CD4-positive, alpha-beta T cell treated with Interferon gamma for 1 hour (primary cell): ENCODE results near the gene NAV3.

Experiments
- DNase-seq: peaks from one replicate; pipeline ENCODE4 v3.0.0-alpha.2; 2020

NAV3 gene

DNA sequence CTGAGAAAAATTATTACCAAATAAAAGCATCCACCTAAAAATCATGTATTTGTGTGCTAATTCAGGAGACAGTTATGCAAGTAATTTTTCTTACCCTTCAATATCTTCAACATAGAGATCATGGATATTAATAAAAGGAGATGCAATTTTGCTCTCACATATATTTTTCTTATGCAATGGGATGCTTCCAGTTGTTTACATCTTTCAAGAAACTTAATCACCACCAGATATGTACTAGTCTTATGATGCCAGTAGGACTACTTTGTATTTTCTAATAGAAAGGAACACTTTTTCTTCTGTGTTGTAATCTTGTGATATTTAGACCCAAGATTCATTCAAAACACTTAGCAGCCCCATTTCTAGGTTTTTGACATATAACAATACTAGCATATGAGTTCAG lies 107.6 kb downstream of the NAV3 start:
- DNase-seq, result no peak

- DNase-seq, result no peak
These were observed 109.3 kb downstream of the NAV3 start for GRCh38 chr12:77940011-77940423.

GRCh38 chr12:77940567-77940966 lies 109.9 kb downstream of the NAV3 start:
- no peak for DNase-seq

GRCh38 chr12:77941401-77941800 lies 110.7 kb downstream of the NAV3 start:
- no peak for DNase-seq

GRCh38 chr12:77943466-77943865 lies 112.8 kb downstream of the NAV3 start:
- no peak for DNase-seq

DNA sequence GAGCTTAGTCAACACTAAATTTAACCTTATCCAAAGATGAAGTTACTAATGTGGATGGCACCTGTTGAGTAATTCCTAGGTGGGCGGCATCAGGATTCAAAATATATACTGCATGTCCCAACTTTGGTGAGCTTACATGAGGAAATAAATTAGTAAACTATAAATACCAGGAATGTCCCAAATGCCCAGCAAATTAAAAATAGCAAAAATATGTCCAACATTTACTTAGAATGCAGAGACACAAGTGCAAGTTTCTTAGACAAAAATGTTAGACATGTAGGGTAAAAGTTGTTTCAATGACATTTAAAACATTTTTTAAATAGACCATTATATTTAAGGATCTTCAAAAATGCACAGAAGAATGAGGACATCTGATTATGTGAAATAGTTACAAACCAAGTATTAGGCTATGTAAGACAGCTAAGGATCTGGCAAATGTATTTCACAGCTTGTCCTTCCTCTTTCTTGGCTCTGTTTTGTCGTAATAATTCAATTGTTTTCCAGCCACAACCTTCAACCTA lies 115.9 kb downstream of the NAV3 start:
- no peak for DNase-seq

- DNase-seq, result no peak
These were observed 116.6 kb downstream of the NAV3 start for GRCh38 chr12:77947330-77947729.

- DNase-seq, result no peak
These were observed 117.1 kb downstream of the NAV3 start for GRCh38 chr12:77947746-77948145.

DNA sequence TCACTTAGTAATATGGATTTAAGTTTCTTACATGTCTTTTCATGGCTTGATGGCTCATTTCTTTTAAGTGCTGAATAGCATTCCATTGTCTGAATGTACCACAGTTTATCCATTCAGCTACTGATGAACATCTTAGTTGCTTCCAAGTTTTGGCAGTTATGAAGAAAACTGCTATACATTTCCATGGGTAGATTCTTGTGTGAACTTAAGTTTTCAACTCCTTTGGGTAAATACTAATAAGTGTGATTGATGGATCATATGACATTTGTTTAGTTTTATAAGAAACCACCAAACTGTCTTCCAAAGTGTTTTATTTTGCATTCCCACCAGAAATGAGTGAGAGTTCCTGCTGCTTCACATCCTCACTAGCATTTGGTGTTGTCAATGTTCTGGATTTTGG lies 119.2 kb downstream of the NAV3 start:
- DNase-seq, result no peak

DNA sequence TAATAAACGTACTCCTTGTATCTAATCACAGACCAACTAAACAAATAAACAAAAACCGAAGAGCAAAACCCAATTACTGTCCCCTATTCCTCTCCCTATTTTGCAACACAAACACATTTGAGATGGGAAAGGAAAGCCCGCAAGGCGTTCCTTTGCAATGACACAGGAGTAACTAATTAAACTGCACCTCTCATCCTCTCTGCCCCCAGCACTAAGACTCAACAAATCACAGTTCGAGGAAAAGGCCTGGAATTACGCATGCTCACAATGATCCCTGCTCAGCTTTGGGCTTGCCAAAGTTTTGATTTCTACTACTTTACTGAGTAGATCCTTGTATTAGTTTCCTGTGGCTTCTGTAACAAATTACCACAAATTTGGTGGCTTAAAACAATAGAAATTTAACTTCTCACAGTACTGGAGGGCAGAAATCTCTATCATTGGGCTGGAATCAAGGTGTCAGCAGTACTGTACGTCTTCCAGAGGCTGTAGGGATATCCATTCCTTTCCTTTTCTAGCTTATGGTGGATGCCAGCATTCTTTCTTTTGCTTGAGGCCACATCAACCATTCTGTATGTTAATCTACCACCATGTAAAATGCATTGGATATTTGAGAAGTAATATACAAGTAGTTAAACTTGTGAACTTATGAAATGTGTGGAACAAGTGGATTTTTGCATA lies 123.0 kb downstream of the NAV3 start:
- DNase-seq, result no peak

- no peak for DNase-seq
These were observed 123.5 kb downstream of the NAV3 start for GRCh38 chr12:77954206-77954555.

GRCh38 chr12:77957062-77957461 lies 126.4 kb downstream of the NAV3 start:
- DNase-seq, result no peak

- no peak for DNase-seq
These were observed 133.0 kb downstream of the NAV3 start for GRCh38 chr12:77963576-77964178.

GRCh38 chr12:77965790-77966189 lies 135.1 kb downstream of the NAV3 start:
- DNase-seq, result no peak

DNA sequence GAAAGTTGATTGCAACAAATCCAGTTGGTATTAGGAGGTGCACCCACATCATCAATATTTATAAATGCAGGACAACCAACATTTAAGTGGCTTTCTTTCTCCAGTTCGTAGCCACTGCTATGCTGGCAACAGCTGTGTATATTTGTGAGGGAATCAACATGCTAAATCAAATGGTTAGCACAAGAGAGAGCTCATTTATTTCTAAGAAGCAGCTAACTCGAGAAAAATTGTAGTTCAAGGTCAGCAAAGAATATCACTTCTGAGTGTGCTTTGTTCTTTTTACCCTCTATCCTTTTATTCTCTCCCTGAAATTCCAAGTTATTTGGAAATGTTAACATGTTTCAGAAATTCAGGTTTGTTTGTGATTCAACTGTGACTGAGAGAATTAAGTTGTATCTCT lies 137.3 kb downstream of the NAV3 start:
- no peak for DNase-seq

- DNase-seq, result no peak
These were observed 137.9 kb downstream of the NAV3 start for GRCh38 chr12:77968571-77968970.

DNA sequence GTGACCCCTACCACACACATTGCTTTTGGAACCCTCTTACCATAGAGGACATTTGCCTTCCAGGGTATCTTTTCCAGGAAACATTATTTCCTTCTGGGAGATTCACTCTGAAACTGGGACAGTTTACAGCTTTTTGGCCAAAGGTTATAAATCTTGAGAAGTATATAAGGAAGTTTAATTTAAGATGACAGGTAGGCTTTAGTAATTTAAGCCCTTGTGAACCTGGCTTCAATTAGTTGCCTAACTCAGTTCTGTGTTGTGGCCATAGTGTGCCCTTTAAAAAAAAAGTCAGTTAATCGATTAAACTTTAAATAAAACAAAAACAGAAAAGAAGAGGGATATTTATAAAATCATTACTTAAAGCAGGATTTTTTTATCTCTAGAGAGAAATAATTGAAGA lies 142.9 kb downstream of the NAV3 start:
- no peak for DNase-seq

GRCh38 chr12:77974645-77975044 lies 144.0 kb downstream of the NAV3 start:
- no peak for DNase-seq

- DNase-seq, result no peak
These were observed 149.0 kb downstream of the NAV3 start for GRCh38 chr12:77979597-77980250.

- DNase-seq, result no peak
These were observed 150.1 kb downstream of the NAV3 start for GRCh38 chr12:77980782-77981181.

GRCh38 chr12:77983859-77984258 lies 153.2 kb downstream of the NAV3 start:
- DNase-seq, result no peak

DNA sequence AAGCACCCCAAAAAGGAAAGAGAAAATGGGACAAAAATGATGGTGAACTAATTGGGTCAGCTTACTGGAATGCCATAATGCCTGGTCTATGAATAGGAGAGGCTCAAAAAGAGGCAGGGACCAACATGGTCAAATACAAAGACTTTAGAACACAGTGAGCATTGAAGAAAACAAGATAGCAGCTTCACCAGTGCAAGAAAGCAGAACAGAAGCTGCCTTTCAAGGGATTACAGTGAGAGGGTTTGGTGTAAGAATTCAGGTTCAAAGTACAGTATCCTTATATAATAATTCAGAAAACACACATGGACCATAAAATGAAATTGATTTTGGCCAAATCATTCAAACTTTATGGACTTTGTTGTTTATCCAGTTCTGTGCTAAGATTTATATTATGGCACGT lies 162.1 kb downstream of the NAV3 start:
- DNase-seq, result no peak

GRCh38 chr12:77993658-77994057 lies 163.0 kb downstream of the NAV3 start:
- no peak for DNase-seq

- DNase-seq, result no peak
These were observed 164.9 kb downstream of the NAV3 start for GRCh38 chr12:77995436-77996167.
